ENCODE data around the gene FAM216B. TPM values are rescaled to one million over a fixed set of nuclear protein-coding genes. Genes with fewer than 3 reads are reported as not detected.

The FAM216B gene
- total and polyA plus RNA-seq, 2 donors (not counting 1 experiment from before 2014, with no cell fraction given) = under 0.01 TPM; not detected in 1

DNA sequence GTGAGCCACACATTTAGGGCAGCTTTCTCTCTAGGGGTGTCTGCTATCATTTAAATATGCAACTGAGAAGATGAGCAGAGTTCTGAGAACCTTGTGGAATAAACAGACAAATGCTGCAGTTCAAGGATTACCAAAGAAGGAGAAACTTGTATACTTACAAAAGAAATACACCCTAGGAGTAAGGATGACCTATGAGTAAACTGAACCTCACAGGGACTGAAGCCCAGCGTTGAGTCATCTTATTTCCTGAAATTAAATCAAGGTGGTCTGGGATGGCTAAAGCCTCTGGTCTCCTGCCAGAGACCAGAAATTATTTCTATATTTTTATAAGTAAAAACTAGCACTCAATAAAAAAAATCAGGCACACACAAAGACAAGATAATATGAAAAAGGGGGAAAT is 40.1 kb downstream of the FAM216B start:
- Histone ChIP-seq H3K27ac (ENCODE audit: insufficient read depth, low read length) (peak overlapping the region; percentile 25), H4K20me1 (ENCODE audit: control insufficient read depth, extremely low read depth, insufficient read depth, low read length) (no peaks in the 10 kb centered on the region), H2AFZ (ENCODE audit: low read length) (no peak overlapping the region), H3K4me3 (replicated peaks in 1 of 4; ENCODE audit: control extremely low read depth in 1 of 4, insufficient read depth in 1 of 4, low read depth in 3 of 4, low read length in 4 of 4) (no peak overlapping the region), H3K4me2 (ENCODE audit: extremely low read depth, insufficient read depth, low read length) (peak overlapping the region; percentile 45), H3K27me3 (ENCODE audit: control insufficient read depth, insufficient read depth, low read length) (no peaks in the 10 kb centered on the region), H3K4me1 (ENCODE audit: control insufficient read depth, extremely low read depth, insufficient read depth, low read length) (no peaks in the 10 kb centered on the region), H3K9me3 (ENCODE audit: control insufficient read depth, insufficient read depth, low read depth, low read length) (no peaks in the 10 kb centered on the region), H3K9ac (ENCODE audit: insufficient read depth, low read length) (no peak overlapping the region), H3K79me2 (ENCODE audit: control insufficient read depth, insufficient read depth, low read length) (no peaks in the 10 kb centered on the region), H3K36me3 (ENCODE audit: control insufficient read depth, insufficient read depth, low read length) (no peaks in the 10 kb centered on the region)
- DNase-seq (ENCODE audit: low read depth in 2 of 2) = peak; percentile 75 to 91
- TF ChIP-seq EZH2 (IDR thresholded peaks at IDR 0.05; ENCODE audit: low read length, missing control alignments) (no peak), CTCF (conservative IDR thresholded peaks at IDR 0.05 in 1 of 2, IDR thresholded peaks at IDR 0.05 in 1 of 2; ENCODE audit: low read depth in 1 of 2, low read length in 2 of 2) (no peak)

DNA sequence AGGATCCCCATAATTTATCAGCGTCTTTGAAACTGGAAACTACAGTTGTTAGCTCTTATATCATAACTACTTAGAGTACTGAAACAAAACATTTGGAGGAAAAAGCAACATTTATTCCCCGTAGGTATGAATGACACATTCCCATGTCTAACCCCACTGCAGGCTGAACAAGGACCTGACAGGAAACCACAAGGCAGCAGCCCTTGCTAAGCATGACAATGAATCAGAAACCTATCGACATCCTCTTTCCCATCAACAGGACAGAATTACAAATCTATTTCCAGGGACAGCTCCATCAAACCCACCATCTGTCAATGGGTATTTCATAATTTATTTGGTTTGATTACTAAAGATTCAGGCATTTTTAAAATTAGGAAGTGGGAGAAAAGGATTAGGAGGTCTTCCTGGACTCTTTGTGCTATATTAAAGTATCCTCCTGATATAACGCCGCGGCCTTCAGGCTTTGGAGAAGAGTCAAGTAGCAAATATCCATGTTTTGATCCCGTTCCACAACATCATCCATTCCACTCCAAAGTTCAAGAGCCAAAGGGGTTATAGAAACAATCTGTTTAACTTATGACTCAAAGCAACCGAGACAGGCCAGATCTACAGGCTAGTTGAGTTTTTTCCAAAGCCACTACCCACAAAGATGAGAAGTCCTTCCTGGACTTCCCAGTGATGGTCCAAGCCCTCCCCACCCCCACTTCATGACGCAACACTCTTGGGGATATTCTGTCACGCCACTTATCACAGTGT is 51.1 kb downstream of the FAM216B start:
- no peak overlapping the region for H2AFZ ChIP-seq (ENCODE audit: low read length)

GRCh38 chr13:42834946-42835345 is 53.6 kb downstream of the FAM216B start:
- no peak overlapping the region for H3K27ac ChIP-seq (ENCODE audit: insufficient read depth, low read length)
- no peaks in the 10 kb centered on the region for H3K36me3 ChIP-seq (ENCODE audit: control insufficient read depth, insufficient read depth, low read length)
- H3K4me2 ChIP-seq (ENCODE audit: extremely low read depth, insufficient read depth, low read length) = no peak overlapping the region
- no peak overlapping the region for H3K4me3 ChIP-seq (replicated peaks in 1 of 4; ENCODE audit: control extremely low read depth in 1 of 4, insufficient read depth in 1 of 4, low read depth in 3 of 4, low read length in 4 of 4)
- no peak overlapping the region for H3K9ac ChIP-seq (ENCODE audit: insufficient read depth, low read length)
- H3K4me1 ChIP-seq (ENCODE audit: control insufficient read depth, extremely low read depth, insufficient read depth, low read length) = peaks cover 11% of the 10 kb centered on the region
- no peak overlapping the region for H2AFZ ChIP-seq (ENCODE audit: low read length)
- no peaks in the 10 kb centered on the region for H3K79me2 ChIP-seq (ENCODE audit: control insufficient read depth, insufficient read depth, low read length)
- H3K27me3 ChIP-seq (ENCODE audit: control insufficient read depth, insufficient read depth, low read length) = peaks cover 4% of the 10 kb centered on the region
- no peaks in the 10 kb centered on the region for H3K9me3 ChIP-seq (ENCODE audit: control insufficient read depth, insufficient read depth, low read depth, low read length)
- no peak for TF ChIP-seq EZH2 (IDR thresholded peaks at IDR 0.05; ENCODE audit: low read length, missing control alignments)
- no peak for TF ChIP-seq CTCF (conservative IDR thresholded peaks at IDR 0.05 in 1 of 2, IDR thresholded peaks at IDR 0.05 in 1 of 2; ENCODE audit: low read depth in 1 of 2, low read length in 2 of 2)
- no peaks in the 10 kb centered on the region for H4K20me1 ChIP-seq (ENCODE audit: control insufficient read depth, extremely low read depth, insufficient read depth, low read length)
- DNase-seq (ENCODE audit: low read depth in 2 of 2) = no peak

More for the DNA sequence above, 51.1 kb downstream of the FAM216B start:
- Histone ChIP-seq H3K27ac (ENCODE audit: insufficient read depth, low read length) (peak overlapping the region; percentile 40), H3K9ac (ENCODE audit: insufficient read depth, low read length) (no peak overlapping the region), H3K27me3 (ENCODE audit: control insufficient read depth, insufficient read depth, low read length) (no peaks in the 10 kb centered on the region), H3K4me1 (ENCODE audit: control insufficient read depth, extremely low read depth, insufficient read depth, low read length) (peaks cover 11% of the 10 kb centered on the region), H3K4me2 (ENCODE audit: extremely low read depth, insufficient read depth, low read length) (peak overlapping the region; percentile 47), H3K4me3 (replicated peaks in 1 of 4; ENCODE audit: control extremely low read depth in 1 of 4, insufficient read depth in 1 of 4, low read depth in 3 of 4, low read length in 4 of 4) (no peak overlapping the region), H3K79me2 (ENCODE audit: control insufficient read depth, insufficient read depth, low read length) (no peaks in the 10 kb centered on the region), H4K20me1 (ENCODE audit: control insufficient read depth, extremely low read depth, insufficient read depth, low read length) (no peaks in the 10 kb centered on the region), H3K9me3 (ENCODE audit: control insufficient read depth, insufficient read depth, low read depth, low read length) (no peaks in the 10 kb centered on the region), H3K36me3 (ENCODE audit: control insufficient read depth, insufficient read depth, low read length) (no peaks in the 10 kb centered on the region)
- DNase-seq (ENCODE audit: low read depth in 2 of 2) = peak; percentile 95 to 97
- TF ChIP-seq CTCF (conservative IDR thresholded peaks at IDR 0.05 in 1 of 2, IDR thresholded peaks at IDR 0.05 in 1 of 2; ENCODE audit: low read depth in 1 of 2, low read length in 2 of 2) (no peak), EZH2 (IDR thresholded peaks at IDR 0.05; ENCODE audit: low read length, missing control alignments) (no peak)

Measured in fibroblast of lung (primary cell).